Sigmoid colon (tissue), 7 donors: ENCODE measurements around the gene FREY1. TPM values are rescaled to one million over a fixed set of nuclear protein-coding genes. Genes with fewer than 3 reads are reported as not detected.
A peak's percentile ranks its signal among the peaks of the same experiment; 100 is the strongest.

ENCODE experiments used
- DNase-seq: peaks from one replicate; pipeline ENCODE4 v3.0.0-alpha.2; 2019
- H3K27ac ChIP-seq, 4 donors: fragments of 200-600 bp; sonication (generic); one replicate each; pipeline ENCODE4 v1.5.1; 2016 to 2019; ENCODE audit warnings: mild to moderate bottlenecking in 1 of 4
- H3K27me3 ChIP-seq, 3 donors: fragments of 200-600 bp; sonication (generic); one replicate each; pipeline ENCODE4 v1.5.1; 2019; ENCODE audit warnings: mild to moderate bottlenecking in 1 of 3
- H3K36me3 ChIP-seq, 4 donors: fragments of 200-600 bp; sonication (generic); one replicate each; pipeline ENCODE4 v1.5.1; 2016 to 2019
- H3K4me1 ChIP-seq, 4 donors: fragments of 200-600 bp; sonication (generic); one replicate each; pipeline ENCODE4 v1.5.1; 2017 to 2019
- H3K4me3 ChIP-seq, 4 donors: fragments of 200-600 bp; sonication (generic); one replicate each; pipeline ENCODE4 v1.5.1; 2017 to 2019; ENCODE audit warnings: mild to moderate bottlenecking in 2 of 4, moderate library complexity in 1 of 4
- H3K9me3 ChIP-seq, 4 donors: fragments of 200-600 bp in 3 of 4; sonication (generic) in 3 of 4; one replicate each; pipeline versions ENCODE4 v1.5.1 to v1.6.1; 2013 to 2019
- EP300 ChIP-seq, 4 donors: sonication (generic); formaldehyde crosslinking; IDR thresholded peaks; one replicate each; pipeline ENCODE4 v1.6.1; 2017; ENCODE audit warnings: antibody characterized with exemption in 4 of 4
- POLR2A ChIP-seq, 2 donors: fragments of 450-650 bp; IDR thresholded peaks; one replicate each; pipeline ENCODE4 v1.6.1; 2016; ENCODE audit warnings: antibody characterized with exemption in 2 of 2, mild to moderate bottlenecking in 2 of 2, moderate library complexity in 2 of 2
- POLR2AphosphoS5 ChIP-seq, 4 donors: sonication (generic); formaldehyde crosslinking; IDR thresholded peaks; one replicate each; pipeline ENCODE4 v1.6.1; 2017; ENCODE audit warnings: antibody characterized with exemption in 4 of 4
- WGBS, 2 donors: extraction: QIAGEN DNeasy Blood & Tissue Kit; methylation state at CpG; one replicate each; pipeline ENCODE4 v1.1.7; 2013; 5-methylcytosine and 5-hydroxymethylcytosine counted together
- intact Hi-C: fragments of 100-400 bp; cut with DNase I; formaldehyde crosslinking; loops from one replicate; pipeline ENCODE4 v1.15.1; 2023
- polyA plus RNA-seq, 3 donors: library from polyadenylated mRNA; stranded (reverse); fragments of 200-250 nt; gene quantifications; one replicate each; pipeline ENCODE4 v1.2.3, GENCODE V29; 2013
- total RNA-seq, 4 donors: library from RNA; depleted of rRNA; stranded (reverse); fragments of >200 nt; gene quantifications; one replicate each; pipeline ENCODE4 v1.1.0, GENCODE V29; 2016
- TF ChIP-seq, protein P1 (sequence below), 4 experiments: fragments of 450-650 bp in 3 of 4; fragments of 200-600 bp in 1 of 4; IDR thresholded peaks; one replicate each; pipeline ENCODE4 v1.5.1; 2016 to 2019; ENCODE audit warnings: antibody characterized with exemption in 4 of 4, mild to moderate bottlenecking in 3 of 4, moderate library complexity in 2 of 4
- donor health status: healthy with polysubstance abuse.
- donor health status: Bipolar disorder and iron deficiency.
- donor health status: healthy.

FREY1 gene
- total and polyA plus RNA-seq, 7 donors: 0.64 to 3.5 (median 2.2) TPM; not detected in 4

DNA sequence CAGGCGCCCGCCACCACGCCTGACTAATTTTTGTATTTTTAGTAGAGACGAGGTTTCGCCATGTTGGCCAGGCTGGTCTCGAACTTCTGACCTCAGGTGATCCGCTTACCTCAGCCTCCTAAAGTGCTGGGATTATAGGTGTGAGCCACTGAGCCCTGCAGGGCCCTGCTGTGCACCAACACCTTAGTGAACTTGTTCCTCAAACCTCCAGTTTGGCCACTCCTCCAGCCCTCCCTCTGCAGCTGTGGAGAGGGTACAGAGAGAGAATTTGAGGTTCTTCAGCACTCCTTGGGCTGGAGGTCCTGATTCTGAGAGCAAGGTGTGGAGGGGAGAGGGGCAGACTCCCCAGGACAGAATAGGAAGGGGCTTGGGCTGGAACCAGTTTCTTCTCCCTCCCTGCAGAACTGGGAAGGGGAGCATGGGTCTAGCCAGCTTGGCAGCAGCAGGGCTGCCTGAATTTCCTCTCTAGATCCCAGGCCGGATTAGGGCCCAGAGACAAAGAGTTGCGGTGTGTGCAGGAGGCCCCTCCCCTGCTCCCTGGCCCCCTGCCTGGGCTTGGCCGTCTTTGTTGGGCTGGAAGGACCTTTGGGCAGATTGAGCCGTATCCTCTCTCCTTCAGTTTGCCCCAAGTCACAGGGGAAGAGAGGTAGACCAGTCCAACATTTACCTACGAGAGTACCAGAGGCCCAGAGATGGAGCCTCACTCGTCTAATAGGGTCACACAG is 12.9 kb upstream of the FREY1 start:
- DNase-seq: peak; percentile 58
- H3K4me3 ChIP-seq: no peak overlapping the region
- H3K4me1 ChIP-seq: peaks cover 0 to 38% (median 32%) of the 10 kb centered on the region in 4 donors
- H3K27ac ChIP-seq: no peak overlapping the region
- H3K27me3 ChIP-seq: peaks cover 15 to 28% (median 20%) of the 10 kb centered on the region in 3 donors
- H3K9me3 ChIP-seq: no peaks in the 10 kb centered on the region
- H3K36me3 ChIP-seq: peaks cover 0 to 11% (median 4%) of the 10 kb centered on the region in 4 donors
- TF ChIP-seq EP300 (IDR thresholded peaks at IDR 0.05) (no peak), POLR2A (IDR thresholded peaks at IDR 0.05) (no peak), POLR2AphosphoS5 (IDR thresholded peaks at IDR 0.05) (no peak)
- TF ChIP-seq, protein P1, sequence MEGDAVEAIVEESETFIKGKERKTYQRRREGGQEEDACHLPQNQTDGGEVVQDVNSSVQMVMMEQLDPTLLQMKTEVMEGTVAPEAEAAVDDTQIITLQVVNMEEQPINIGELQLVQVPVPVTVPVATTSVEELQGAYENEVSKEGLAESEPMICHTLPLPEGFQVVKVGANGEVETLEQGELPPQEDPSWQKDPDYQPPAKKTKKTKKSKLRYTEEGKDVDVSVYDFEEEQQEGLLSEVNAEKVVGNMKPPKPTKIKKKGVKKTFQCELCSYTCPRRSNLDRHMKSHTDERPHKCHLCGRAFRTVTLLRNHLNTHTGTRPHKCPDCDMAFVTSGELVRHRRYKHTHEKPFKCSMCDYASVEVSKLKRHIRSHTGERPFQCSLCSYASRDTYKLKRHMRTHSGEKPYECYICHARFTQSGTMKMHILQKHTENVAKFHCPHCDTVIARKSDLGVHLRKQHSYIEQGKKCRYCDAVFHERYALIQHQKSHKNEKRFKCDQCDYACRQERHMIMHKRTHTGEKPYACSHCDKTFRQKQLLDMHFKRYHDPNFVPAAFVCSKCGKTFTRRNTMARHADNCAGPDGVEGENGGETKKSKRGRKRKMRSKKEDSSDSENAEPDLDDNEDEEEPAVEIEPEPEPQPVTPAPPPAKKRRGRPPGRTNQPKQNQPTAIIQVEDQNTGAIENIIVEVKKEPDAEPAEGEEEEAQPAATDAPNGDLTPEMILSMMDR (IDR thresholded peaks at IDR 0.05): no peak
- intact Hi-C loops: no loop called here
- WGBS, 2 donors: 83 to 88% methylated on average over 13 of the region's 13 CpGs

- peaks cover 0 to 38% (median 32%) of the 10 kb centered on the region in 4 donors for H3K4me1 ChIP-seq
- peak; percentile 54 for DNase-seq
- TF ChIP-seq POLR2AphosphoS5 (IDR thresholded peaks at IDR 0.05) (no peak), EP300 (IDR thresholded peaks at IDR 0.05) (no peak), POLR2A (IDR thresholded peaks at IDR 0.05) (no peak)
- TF ChIP-seq, protein P1 (IDR thresholded peaks at IDR 0.05): no peak
- intact Hi-C loops: loop anchor here (1.0 kb wide), 2 partner anchors 114 to 202 kb away; partner anchors contain the start of genes PHF21A and SLC35C1
- H3K4me3 ChIP-seq: peak overlapping the region in 3 of 4 donors; percentile 85 to 96 (median 86)
- H3K27me3 ChIP-seq: peaks cover 15 to 26% (median 20%) of the 10 kb centered on the region in 3 donors
- WGBS, 2 donors: 63 to 68% methylated on average over 7 of the region's 7 CpGs
- H3K27ac ChIP-seq: peak overlapping the region; percentile 90 to 92 (median 91)
- peaks cover 3 to 19% (median 11%) of the 10 kb centered on the region in 4 donors for H3K36me3 ChIP-seq
- H3K9me3 ChIP-seq: no peaks in the 10 kb centered on the region
These were observed 12.0 kb upstream of the FREY1 start for GRCh38 chr11:45918962-45919675.

- peaks cover 9 to 26% (median 18%) of the 10 kb centered on the region in 4 donors for H3K36me3 ChIP-seq
- H3K4me3 ChIP-seq: peak overlapping the region; percentile 81 to 96 (median 86)
- TF ChIP-seq, protein P1 (IDR thresholded peaks at IDR 0.05): no peak
- TF ChIP-seq POLR2A (IDR thresholded peaks at IDR 0.05): peak; percentile 82 to 83
- peak; percentile 92 to 94 (median 94) for TF ChIP-seq POLR2AphosphoS5 (IDR thresholded peaks at IDR 0.05)
- WGBS, 2 donors: 0% methylated on average over 38 of the region's 38 CpGs
- peaks cover 0 to 38% (median 32%) of the 10 kb centered on the region in 4 donors for H3K4me1 ChIP-seq
- no peaks in the 10 kb centered on the region for H3K9me3 ChIP-seq
- intact Hi-C loops: loop anchor here (1.0 kb wide), 2 partner anchors 113 to 203 kb away; partner anchors contain the start of genes PHF21A and SLC35C1
- peak overlapping the region; percentile 90 to 92 (median 91) for H3K27ac ChIP-seq
- DNase-seq: peak; percentile 94
- H3K27me3 ChIP-seq: peaks cover 15 to 22% (median 20%) of the 10 kb centered on the region in 3 donors
These were observed 11.4 kb upstream of the FREY1 start for GRCh38 chr11:45918331-45918941.

DNA sequence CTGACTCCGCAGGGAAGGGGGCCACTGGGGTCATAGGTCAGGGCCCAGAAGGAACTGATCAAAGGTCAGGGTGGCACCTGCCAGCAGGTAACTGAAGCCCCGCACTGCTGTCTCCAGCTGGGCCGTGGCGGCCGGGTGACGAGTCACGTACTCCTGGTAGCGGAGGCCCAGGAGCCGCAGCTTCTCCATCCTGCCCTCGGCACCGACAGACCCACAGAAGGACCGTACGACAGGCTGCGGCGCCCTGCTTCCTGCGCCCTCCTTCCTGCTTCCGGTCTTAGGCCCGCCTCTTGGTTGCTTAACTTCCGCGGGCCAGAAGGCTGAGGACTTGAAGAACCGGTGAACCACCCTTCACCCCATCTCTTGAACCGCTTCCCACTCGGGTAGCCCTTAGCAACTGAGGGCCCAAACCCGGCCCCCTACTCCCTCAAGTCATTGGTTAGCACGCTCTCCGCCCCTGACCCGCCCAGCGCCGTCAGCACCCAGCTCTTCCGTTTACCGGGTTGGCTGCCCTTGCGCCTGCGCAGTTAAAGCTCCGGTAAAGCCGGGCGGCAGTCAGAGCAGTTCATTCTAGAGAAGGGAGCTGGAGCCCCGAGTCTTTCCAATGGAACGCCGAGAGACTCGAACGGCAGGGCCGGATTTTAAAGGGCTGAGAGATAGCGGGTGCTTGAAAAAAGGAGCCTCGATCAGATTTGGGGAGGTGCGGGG is 10.7 kb upstream of the FREY1 start, which contains the start of gene PEX16:
TSS of gene PEX16 (minus strand) at position 255 of the 708 bp plus-strand sequence. CDS start at position 189, 66 bp downstream.
- H3K27ac ChIP-seq: peak within 1 kb of the TSS; percentile 90 to 92 (median 91)
- peaks cover 15 to 33% (median 22%) of the 10 kb centered on the region in 4 donors for H3K36me3 ChIP-seq
- H3K9me3 ChIP-seq: no peaks in the 10 kb centered on the region
- WGBS, 2 donors: 0 to 1% methylated on average over 45 of the region's 45 CpGs
- intact Hi-C loops: loop anchor here (1.0 to 2.0 kb wide), 4 partner anchors 17 to 204 kb away; partner anchors contain the start of genes PHF21A and SLC35C1
- H3K27me3 ChIP-seq: peaks cover 8 to 16% (median 13%) of the 10 kb centered on the region in 3 donors
- peak; percentile 99 for DNase-seq
- H3K4me3 ChIP-seq: peak within 1 kb of the TSS; percentile 81 to 96 (median 86)
- H3K4me1 ChIP-seq: peaks cover 0 to 31% (median 26%) of the 10 kb centered on the region in 4 donors
- TF ChIP-seq, protein P1 (IDR thresholded peaks at IDR 0.05): no peak
- peak; percentile 90 to 98 (median 94) for TF ChIP-seq POLR2AphosphoS5 (IDR thresholded peaks at IDR 0.05)
- TF ChIP-seq POLR2A (IDR thresholded peaks at IDR 0.05): peak; percentile 63 to 75
- TF ChIP-seq EP300 (IDR thresholded peaks at IDR 0.05): peak in 1 of 4 donors; percentile 24
